HG03460 (cell line): ENCODE measurements around the gene CLEC18A.
"Not testable (repeated sequence)": the region's sequence is repeated elsewhere in the genome, so short reads cannot be mapped to it uniquely, and the experiment has no call there.

ENCODE experiments used
- ATAC-seq: cut with Tn5 transposase; IDR thresholded peaks from one replicate; pipeline ENCODE4 v1.9.1; 2021; ENCODE audit not compliant: unreplicated experiment

The CLEC18A gene

DNA sequence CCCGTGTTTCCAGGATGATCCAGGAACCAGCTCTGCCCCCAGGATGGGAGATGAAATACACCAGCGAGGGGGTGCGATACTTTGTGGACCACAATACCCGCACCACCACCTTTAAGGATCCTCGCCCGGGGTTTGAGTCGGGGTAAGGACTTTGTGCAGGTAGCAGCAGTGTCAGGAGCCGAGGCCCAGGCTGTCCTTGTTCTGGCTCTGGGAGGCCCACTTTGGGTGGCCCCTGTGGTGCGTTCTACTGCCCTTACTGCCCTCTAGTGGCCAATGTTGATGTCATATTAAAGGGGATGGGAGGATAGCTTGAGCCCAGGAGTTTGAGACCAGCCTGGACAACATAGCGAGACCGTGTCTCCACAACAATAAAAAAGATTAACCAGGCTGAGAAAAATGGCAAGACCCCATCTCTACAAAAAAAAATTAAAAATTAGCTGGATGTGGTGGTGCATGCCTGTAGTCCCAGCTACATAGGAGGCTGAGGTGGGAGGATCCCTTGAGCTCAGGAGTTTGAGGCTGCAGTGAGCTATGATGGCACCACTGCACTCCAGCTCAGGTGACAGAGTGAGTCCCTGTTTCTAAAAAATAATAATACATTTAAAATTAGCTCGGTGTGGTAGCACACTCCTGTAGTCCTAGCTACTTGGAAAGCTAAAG, 20.9 kb upstream of the CLEC18A start:
- ATAC-seq: no peak

DNA sequence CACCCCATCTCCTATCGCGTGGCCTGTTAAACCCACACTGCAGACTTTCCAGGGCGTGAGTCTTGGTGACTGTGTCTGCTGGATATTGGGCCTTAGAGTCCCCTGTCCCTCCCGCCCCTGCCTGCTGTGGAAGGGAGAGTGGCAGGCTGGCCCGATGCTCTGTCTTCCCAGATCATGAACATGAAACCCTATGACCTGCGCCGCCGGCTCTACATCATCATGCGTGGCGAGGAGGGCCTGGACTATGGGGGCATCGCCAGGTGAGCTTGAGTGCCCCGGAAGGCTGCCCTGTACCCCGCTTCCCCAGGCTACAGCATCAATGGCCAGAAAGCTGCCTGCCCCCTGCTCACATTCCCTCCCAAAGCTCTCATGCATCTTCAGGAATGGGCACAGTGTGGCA, 19.5 kb upstream of the CLEC18A start:
- ATAC-seq: no peak

DNA sequence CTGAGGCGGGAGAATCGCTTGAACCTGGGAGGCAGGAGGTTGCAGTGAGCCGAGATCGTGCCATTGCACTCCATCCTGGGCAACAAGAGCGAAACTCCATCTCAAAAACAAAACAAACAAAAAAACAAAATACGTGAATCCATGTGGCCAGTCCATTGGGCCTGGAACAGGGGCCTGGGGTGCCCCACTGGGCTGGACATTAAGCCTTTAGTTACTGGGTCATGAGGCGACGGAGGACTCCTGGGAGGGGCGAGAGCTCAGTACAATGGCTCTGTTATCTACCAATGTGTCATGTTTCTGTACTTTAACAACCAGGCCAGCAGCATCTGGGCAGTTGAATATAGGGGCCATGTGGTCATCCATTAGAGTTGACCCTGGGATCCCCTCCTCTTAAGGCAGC, 18.9 kb upstream of the CLEC18A start:
- ATAC-seq: no peak

DNA sequence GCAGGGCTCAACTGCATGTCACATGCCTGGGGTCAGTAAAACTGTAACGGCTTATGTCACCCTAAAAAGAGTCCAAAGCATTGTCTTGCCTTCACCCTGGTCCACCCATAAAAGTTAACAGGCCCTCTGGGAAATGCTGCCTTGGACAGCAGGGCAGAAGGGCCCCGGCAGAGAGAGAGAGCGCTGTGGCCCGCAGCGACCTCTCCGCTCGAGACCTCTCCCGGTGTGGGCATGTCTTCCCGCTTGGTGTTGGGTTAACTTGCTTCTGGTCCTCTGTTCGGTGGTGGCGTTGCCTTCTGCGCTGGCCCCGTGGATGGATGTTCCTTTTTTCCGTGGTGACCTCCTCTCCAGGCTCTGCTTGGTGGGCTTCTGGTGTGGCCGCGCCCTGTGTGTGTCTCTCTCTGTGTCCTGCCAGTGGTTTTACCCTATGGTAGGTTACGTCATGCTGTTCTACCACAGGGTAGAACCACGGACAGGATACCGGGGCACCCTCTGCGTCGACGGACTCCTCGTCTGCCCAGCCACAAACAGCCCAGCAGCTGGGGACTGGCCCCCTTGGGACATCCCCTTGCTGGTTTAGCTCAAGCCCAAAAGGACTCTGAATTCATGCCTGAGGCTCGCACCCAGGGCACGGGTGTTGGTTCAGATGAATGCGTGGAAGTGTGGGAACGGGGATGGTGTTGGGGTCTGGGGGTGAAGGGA, 18.3 kb upstream of the CLEC18A start:
- ATAC-seq: no peak

DNA sequence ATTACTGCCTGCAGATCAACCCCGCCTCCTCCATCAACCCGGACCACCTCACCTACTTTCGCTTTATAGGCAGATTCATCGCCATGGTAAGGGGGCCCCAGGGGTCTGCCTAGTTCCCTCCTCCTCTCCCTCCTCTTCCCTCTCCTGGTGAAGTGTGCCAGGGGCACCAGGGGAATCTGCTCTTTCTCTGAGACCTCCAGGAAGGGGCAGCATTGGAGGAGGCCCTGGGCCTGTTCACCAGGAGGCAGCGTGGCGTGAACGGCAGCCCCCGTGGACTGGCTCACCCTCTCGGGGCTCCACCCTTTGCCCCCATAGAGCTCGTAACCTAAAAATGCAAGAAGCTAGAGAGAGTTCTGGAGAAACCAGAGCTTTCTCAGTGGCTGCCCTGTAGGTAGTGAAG, 17.1 kb upstream of the CLEC18A start:
- no peak for ATAC-seq

DNA sequence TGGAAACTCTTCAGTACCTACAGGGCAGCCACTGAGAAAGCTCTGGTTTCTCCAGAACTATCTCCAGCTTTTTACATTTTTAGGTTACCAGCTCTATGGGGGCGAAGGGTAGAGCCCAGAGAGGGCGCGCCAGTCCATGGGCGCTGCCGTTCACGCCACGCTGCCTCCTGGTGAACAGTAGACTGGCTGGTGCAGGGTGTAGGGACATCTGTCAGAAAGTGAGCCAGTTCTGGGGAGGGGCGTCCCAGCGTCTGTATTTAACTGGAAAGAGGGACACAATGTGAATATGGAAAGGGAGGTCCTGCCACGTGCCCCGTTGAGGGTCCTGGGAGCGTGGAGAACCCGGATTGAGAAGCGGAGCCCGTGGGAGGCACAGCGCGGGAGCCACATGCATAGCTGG, 16.4 kb upstream of the CLEC18A start:
- ATAC-seq: no peak

DNA sequence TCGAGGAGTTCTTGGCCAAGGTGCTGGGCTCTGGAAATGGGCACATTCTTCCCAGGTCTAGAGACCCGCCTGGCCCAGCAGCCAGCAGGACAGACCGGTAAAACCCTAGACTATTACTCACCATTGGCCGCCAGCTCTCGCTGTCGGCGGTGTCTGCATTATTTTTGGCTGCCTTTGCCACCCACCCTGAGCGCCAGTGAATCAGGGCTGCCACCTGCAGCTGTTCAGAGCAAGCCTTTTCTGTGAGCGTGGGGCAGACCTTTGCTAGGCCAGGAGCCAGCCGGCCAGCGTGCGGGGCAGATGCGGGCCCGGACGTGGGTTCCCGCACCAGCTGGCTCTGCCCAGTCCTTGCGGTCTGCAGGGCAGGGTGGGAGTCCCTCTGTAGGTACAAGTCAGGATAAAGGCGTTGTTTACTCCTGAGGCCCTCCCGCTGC, 15.8 kb upstream of the CLEC18A start:
- ATAC-seq: no peak

DNA sequence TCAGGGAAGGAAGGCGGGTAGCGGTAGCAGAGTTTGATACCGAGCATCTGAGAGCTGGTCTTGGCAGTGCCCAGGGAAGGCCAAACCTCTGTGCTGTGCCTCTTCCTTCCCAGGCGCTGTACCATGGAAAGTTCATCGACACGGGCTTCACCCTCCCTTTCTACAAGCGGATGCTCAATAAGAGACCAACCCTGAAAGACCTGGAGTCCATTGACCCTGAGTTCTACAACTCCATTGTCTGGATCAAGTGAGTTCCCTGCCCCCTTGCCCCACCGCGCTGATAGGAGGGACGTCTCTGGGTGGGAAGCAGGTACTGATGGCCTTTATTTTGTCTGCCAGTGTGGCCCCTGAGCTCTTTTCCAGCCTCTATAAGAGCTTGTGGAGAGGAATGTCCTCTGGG, 15.4 kb upstream of the CLEC18A start:
- no peak for ATAC-seq

DNA sequence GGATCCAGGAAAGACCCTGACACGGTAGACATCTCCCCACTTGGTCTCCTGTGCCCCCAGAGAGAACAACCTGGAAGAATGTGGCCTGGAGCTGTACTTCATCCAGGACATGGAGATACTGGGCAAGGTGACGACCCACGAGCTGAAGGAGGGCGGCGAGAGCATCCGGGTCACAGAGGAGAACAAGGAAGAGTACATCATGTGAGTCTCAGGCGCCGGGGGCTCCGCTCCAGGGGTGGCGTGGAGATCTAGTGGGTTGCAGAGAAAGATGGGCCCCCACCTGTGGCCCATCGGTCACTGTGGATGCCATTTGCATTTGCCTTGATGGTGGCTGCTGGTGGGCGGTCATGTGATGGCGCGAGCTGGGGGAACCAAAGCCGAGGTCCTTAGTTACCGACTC, 14.9 kb upstream of the CLEC18A start:
- ATAC-seq: no peak

DNA sequence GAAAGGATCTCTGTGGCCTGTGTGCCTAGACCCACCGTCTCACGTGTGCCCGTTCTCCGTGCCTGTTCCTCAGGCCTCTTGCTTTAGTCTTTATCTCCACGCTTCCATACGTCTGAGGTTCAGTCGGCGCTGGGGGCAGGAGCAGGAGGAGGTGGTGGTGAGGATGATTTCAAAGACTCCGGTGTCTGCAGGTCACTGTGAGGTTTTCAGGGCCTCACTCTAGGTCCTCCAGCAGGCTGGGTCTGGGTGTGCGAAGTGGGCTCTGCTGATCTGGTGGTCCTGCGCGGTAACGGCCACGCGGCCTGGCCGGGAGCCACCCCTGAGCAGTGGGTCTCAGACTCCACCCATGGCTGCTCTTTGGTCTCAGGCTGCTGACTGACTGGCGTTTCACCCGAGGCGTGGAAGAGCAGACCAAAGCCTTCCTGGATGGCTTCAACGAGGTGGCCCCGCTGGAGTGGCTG, 14.4 kb upstream of the CLEC18A start:
- ATAC-seq: no peak

DNA sequence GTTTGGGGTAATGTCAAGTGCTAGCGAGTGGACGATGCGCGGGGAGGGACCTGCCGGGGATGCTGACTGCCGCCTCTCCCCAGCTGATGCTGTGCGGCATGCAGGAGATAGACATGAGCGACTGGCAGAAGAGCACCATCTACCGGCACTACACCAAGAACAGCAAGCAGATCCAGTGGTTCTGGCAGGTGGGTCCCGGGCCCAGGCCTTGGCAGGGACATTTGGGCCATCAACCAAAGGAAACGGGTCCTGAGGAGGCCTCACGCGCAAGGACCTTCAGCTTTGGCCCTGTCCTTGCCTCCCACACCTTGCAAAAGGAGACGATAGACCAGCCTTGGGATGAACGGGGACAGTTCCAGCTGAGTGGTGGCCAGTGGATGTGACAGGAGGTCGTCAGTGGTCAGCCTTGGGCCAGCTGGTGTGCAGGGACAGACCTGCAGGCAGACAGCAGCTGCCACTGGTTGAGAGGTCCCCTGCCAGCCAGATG, 13.6 kb upstream of the CLEC18A start:
- ATAC-seq: no peak

DNA sequence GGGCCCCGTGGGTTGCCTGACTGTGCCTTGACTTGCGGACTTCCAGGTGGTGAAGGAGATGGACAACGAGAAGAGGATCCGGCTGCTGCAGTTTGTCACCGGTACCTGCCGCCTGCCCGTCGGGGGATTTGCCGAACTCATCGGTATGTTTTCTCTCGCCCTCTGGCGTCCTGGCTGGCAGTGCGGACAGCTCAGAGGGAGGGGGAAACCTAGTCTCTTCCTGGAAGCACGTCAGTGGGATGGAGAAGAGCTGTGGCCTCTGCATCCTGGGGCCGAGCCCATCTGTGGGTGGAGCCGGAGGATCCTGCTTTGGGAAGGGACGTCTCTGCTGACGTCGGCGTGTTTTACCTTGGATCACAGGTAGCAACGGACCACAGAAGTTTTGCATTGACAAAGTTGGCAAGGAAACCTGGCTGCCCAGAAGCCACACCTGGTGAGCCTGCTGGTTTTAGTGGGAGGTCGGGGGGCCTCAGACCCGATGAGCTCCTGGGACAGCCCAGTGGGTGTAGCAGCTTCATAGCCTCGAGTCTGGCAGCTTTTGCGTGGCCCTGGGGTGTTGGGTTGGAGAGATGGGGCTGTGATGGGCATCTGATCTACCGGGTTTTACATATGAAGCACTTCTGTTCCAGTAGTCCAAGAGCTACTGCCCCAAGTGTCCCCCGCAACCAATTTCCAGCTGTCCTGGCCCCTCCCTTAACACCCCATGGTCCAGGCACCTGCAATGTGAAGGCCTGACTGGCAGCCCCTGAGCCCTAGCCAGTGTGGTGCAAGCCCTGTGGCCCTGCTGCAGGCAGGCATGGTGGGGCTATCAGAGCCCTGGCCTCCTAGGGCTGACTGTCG, 11.9 kb upstream of the CLEC18A start:
- ATAC-seq: no peak

DNA sequence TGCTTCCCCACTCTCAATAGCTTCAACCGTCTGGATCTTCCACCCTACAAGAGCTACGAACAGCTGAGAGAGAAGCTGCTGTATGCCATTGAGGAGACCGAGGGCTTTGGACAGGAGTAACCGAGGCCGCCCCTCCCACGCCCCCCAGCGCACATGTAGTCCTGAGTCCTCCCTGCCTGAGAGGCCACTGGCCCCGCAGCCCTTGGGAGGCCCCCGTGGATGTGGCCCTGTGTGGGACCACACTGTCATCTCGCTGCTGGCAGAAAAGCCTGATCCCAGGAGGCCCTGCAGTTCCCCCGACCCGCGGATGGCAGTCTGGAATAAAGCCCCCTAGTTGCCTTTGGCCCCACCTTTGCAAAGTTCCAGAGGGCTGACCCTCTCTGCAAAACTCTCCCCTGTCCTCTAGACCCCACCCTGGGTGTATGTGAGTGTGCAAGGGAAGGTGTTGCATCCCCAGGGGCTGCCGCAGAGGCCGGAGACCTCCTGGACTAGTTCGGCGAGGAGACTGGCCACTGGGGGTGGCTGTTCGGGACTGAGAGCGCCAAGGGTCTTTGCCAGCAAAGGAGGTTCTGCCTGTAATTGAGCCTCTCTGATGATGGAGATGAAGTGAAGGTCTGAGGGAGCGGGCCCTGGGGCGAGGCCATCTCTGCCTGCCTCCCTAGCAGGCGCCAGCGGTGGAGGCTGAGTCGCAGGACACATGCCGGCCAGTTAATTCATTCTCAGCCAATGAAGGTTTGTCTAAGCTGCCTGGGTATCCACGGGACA, 11.1 kb upstream of the CLEC18A start:
- ATAC-seq: no peak

DNA sequence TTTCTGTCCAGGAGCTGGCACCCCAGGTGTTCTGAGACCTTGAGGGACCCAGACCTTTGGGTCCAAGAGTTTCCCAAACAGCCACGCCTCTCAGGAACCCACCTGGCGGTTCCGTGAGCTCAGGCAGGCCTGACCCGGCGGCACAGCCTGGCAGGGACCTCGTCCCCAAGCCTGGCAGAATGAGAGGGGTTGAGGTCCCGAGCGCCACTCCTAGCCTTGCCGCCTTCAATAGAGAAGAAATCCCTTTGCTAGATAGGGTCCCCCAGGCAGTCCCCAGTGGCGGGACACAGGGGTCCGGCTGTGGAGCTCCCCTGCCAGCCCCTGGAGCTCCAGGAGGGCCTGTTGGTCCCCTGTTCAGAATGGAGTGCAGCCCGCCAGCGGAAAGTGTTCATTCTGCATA, 10.5 kb upstream of the CLEC18A start:
- no peak for ATAC-seq

DNA sequence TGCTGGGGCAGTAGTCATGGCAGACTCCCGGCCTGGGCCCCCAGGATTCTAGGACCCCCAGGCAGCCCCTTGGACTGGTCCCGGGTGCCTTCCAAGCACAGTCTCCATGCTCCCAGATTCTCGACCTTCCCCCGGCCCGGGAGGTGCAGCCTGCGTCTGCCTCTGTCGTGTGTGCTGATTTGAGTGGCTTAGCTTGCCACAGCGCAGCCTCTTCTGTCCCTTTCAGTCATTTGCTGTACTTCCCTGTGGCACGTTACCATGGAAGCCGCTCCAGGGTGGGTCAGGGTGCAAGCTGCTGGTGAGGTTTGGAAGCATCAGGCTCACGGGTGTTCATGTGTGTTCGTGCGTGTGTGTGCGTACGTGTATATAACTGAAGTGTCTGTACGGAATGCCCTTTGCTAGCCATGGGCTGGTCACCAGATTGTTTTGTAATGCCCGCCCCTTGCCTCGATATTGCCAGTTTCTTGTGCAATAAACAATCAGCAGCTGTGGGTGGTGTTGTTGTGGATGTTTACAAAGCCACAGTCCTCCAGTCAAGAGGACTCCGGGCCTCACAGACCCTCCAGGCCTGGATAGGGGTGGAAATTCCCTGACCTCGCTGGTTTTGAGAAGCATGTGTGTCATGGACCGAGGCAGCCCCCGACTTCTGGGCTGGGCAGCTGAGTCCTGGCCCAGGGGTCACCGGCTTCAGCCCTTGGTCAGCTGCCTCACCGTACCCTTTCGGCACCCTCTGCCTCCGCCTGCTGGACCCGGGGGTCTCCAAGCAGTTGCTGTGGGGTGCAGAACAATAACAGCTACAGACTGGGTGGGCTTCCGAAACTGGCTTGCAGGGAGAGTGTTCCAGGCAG, 9.7 kb upstream of the CLEC18A start:
- no peak for ATAC-seq

DNA sequence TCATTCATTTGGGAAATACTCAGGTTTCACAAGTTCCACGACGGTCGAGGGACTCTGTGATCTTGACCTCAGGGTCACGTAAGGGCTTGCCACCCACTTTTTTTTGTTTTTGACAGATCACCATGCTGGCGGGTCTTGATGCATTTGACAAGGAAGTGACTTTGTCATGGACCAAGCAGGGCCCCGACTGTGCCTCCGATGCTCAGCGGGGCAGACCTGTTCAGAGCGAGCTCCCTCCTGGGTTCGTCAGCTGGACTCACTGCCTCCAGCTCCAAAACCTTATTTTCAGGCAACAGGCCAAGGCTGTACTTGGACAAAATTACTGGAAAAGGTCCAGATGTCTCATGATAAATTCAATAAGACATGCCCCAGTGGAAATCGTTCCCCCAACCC, 9.0 kb upstream of the CLEC18A start:
- no peak for ATAC-seq

DNA sequence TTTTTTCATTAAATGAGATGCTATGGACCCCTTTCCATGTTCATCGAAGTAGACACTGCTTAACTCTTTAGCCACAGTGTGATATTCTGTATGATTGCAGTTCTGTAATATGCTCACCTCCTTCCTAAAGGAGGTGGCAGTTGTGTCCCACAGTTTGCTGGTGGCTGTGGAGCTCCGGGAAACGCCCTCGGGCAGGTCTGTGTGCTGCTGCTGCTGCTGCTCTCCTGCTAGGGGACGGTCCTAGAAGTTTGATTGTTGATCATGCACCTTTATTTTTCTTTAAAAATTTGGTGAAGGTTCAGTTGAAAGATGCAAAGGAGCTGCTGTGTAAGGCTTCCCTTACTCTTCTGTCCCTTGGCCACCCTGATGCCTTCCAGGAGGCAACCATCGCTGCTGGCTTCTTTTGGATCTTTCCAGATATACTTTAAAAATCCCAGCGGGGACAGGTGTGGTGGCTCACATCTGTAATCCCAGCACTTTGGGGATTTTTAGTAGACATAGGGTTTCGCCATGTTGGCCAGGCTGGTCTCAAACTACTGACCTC, 8.4 kb upstream of the CLEC18A start:
- no peak for ATAC-seq

DNA sequence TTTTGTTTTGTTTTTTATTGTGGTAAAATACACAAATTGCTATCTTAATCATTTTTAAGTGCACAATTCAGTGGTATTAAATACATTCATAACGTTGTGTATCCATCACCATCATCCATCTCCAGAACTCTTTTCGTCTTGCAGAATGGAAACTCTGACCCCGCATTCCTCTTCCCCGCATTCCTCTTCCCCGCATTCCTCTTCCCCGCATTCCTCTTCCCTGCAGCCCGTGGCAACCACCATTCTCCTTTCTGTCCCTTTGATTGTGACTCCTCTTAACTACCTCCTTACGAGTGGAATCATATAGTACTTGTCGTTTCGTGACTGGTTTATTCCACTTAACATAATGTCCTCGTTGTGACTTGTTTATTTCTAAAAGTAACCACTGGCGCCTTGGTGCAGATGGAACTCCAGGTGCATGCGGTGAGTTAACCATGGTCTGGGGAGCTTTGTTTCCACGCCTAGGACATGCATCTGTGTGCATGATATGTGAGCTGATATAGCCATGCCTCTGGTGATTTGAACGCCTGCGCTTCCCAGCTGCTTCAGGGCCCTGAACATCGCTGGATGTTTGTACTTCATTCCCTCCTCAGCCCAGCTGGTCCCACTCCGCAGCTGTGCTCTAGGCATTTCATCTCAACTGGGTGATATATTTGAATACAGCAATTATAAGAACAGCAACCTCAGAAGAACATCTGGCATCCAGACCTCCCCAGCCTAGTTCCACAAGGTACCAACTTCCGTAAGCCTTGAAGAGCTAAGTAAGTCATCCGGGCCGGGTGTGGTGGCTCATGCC, 7.7 kb upstream of the CLEC18A start:
- not testable (repeated sequence) for ATAC-seq

DNA sequence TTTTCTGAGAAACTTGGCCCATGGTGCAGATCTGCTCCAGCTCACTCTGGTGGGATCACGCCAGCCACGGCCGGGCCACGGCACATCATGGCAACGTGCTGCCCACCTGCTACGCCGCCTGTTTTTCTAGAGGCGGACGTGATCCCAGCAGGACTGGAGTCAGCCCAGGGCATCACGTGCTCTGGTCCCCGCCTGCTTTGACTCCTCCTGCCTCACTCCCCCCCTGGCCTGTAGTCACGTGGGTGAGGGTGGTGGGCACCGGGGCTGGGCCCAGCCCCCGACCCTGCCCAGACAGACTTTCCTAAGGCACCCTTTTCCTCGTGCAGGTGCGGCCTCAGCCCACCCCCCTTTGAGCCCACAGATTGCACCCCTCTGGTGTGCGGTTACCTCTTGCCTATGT, 723 bp upstream of the CLEC18A start:
- ATAC-seq: not testable (repeated sequence)
